AG10803 (cell line): ENCODE results near the gene NHS.
A peak's percentile ranks its signal among the peaks of the same experiment; 100 is the strongest.

ENCODE experiments used
- DNase-seq: peaks from one replicate; pipeline ENCODE4 v3.0.0; 2010; ENCODE audit warnings: low read depth
- H3K4me3 ChIP-seq: 2 replicates; pipeline ENCODE4 v1.5.1; 2011; ENCODE audit warnings: mild to moderate bottlenecking, low read length, control low read depth
- TF ChIP-seq, protein P1 (sequence below): conservative IDR thresholded peaks from 2 replicates; pipeline ENCODE4 v1.5.1; 2011; ENCODE audit warnings: mild to moderate bottlenecking, low read length, control low read depth, inconsistent platforms

The NHS gene

DNA sequence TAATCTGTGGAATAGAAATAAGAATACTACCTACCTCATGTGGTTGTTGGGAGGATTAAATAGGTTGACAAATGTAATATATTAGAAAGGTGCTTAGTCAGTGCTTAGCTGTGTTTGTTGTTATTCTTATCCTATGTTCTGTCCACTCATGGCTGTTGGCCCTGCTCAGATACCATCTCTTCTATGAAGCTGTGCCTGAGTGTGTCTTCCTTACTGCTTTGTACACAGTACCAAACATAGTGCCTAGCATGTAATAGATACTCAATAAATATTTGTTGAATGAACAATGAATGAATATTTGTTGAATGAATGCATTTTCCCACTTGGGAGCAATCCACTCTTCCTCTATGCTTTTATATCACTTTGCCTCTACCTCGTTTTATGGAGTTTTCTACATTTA lies 57.2 kb downstream of the NHS start:
- DNase-seq = no peak
- H3K4me3 ChIP-seq = no peak overlapping the region
- TF ChIP-seq, protein P1, sequence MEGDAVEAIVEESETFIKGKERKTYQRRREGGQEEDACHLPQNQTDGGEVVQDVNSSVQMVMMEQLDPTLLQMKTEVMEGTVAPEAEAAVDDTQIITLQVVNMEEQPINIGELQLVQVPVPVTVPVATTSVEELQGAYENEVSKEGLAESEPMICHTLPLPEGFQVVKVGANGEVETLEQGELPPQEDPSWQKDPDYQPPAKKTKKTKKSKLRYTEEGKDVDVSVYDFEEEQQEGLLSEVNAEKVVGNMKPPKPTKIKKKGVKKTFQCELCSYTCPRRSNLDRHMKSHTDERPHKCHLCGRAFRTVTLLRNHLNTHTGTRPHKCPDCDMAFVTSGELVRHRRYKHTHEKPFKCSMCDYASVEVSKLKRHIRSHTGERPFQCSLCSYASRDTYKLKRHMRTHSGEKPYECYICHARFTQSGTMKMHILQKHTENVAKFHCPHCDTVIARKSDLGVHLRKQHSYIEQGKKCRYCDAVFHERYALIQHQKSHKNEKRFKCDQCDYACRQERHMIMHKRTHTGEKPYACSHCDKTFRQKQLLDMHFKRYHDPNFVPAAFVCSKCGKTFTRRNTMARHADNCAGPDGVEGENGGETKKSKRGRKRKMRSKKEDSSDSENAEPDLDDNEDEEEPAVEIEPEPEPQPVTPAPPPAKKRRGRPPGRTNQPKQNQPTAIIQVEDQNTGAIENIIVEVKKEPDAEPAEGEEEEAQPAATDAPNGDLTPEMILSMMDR = no peak

DNA sequence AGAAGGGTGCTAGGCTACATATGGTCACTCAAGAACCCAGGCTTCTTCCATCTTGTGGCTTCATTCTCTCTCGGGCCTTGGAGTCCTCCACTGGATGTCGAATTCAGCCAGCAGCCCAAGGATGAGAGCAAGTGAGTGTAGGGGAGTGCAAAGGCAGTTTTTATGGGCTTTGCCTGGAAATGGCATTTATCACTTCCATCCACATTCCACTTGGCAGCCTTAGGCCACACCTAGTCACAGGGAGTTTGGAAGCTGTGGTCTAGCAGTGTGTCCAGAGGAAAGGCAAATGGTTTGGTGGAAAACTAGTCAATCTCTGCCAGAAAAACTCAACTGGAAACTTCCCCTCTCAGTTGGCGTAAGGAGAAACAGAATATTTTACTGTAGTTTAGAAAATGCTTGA lies 59.0 kb downstream of the NHS start:
- no peak overlapping the region for H3K4me3 ChIP-seq
- no peak for DNase-seq
- TF ChIP-seq, protein P1 = no peak

DNA sequence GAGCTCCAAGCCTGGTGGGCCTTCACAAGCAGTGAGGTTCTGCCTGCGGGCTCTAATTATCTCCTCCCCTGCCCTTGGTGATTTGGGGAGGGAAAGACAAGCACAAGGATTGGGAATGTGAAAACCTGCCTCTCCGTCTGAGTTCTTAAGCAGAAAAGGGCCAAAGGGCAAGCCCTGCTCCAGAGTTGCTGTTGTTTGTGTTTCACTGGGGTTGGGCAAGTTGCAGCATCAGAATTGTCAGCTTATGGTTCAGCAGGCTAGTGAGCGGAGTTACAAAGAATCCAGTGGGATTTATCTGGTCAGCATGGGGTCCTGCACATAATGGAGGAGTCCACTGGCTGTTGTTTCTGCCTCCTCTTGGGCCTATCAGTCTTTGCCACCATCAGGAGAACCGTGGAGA lies 60.5 kb downstream of the NHS start:
- no peak overlapping the region for H3K4me3 ChIP-seq
- TF ChIP-seq, protein P1 = no peak
- DNase-seq = no peak

DNA sequence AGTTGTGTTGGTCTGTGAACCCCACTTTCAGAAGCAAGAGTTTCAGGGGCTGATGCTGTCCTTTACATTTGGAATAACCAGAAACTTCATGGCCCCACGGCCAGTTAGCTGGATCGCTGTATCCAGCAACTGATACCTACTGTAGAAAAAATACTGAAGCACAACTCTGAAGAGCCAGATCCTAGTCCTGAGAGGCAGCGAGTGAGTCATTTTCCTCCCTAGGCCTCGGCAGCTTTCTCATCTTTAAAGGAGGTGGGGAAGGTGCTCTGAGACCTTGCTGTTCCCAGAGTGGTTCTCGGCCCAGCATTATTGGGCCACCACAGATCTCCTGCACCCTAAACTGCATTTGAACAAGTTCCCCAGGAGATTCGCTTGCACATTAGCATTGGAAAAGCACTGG lies 63.2 kb downstream of the NHS start:
- TF ChIP-seq, protein P1 = no peak
- no peak overlapping the region for H3K4me3 ChIP-seq
- DNase-seq = no peak

DNA sequence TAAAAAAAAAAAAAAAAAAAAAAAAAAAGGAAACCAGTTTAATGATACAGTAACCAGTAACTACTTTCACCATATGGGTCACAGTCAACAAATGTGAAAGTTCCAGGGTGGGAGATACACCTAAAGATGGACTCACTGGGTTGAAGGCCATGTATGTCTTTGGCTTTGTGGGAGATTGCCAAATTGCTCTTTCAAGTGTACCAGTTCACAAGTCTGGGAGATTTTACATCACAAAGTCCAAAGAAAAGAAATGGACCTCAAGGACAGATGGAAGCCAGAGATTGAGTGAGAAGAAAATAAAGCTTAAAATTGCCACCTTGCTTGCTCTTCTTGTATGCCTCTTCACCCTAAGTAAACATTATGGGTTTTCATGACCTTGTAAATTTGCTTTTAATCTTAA lies 65.3 kb downstream of the NHS start:
- no peak overlapping the region for H3K4me3 ChIP-seq
- DNase-seq = no peak
- TF ChIP-seq, protein P1 = no peak

DNA sequence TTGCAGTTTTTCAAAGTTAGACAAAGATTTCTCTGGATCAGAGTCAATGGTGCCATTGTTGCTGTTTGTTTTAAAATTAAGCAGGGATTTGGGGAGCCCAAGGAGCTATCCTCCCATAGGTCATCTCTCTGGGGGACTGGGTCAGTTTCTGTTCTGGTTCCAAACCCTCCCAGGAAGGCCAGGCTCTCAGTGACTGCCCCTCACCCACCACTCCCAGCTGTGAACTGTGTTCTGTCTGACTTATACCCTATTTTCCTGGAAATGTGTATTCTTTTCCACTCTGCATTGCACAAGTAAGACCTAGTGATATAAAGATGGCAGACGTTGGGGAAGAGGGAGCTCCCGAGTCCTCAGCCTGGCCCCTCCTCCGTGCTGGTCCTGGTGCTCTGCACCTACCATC lies 65.8 kb downstream of the NHS start:
- no peak for DNase-seq
- no peak overlapping the region for H3K4me3 ChIP-seq
- TF ChIP-seq, protein P1 = no peak

DNA sequence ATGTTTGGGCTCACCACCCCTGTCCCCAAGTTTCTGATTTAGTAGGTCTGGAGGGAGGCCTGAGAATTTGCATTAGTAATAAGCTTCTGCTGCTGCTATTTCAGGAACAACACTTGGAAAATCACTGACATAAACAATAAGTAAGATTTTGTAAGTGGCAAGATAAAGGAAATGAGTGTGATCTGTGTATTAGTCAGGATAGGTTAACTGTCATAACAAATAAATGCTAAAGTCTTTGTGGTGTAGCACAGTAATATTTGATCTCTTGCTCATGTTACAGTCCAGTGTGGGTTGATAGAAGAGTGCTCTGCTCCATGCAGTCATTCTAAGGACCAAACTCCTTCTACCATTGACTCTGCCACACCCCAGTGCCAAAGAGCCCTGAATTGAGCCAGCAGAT lies 67.0 kb downstream of the NHS start:
- peak; percentile 48 for DNase-seq
- no peak overlapping the region for H3K4me3 ChIP-seq
- TF ChIP-seq, protein P1 = no peak
